Astrocyte of the spinal cord (primary cell): Measurements from ENCODE around the gene DAPP1.
"Not testable (repeated sequence)": the region's sequence is repeated elsewhere in the genome, so short reads cannot be mapped to it uniquely, and the experiment has no call there.

Experiments used
- DNase-seq: peaks from one replicate; pipeline ENCODE4 v3.0.0; 2011; ENCODE audit warnings: low read depth, low spot score
- H3K4me3 ChIP-seq: 2 replicates; pipeline ENCODE4 v1.5.1; 2011; ENCODE audit warnings: low read depth, mild to moderate bottlenecking, low read length, moderate library complexity
- CTCF ChIP-seq: IDR thresholded peaks from 2 replicates; pipeline ENCODE4 v1.5.1; 2012; ENCODE audit warnings: low read depth, mild to moderate bottlenecking, low read length, inconsistent platforms
- in situ Hi-C: cut with HindIII; loops from 2 replicates; pipeline ENCODE4 v1.10.0; 2017; ENCODE audit warnings: low sequenced_read_pairs

DAPP1 gene

GRCh38 chr4:99816545-99817308 lies at the start of gene DAPP1:
Gene DAPP1 (plus strand): TSS chr4:99816827. CDS start chr4:99816914, 87 bp downstream.
- in situ Hi-C loops = no loop called here
- no peak within 1 kb of the TSS for H3K4me3 ChIP-seq
- DNase-seq = no peak
- no peak for TF ChIP-seq CTCF

- H3K4me3 ChIP-seq, DNase-seq, in situ Hi-C loops: not testable (repeated sequence)
Measured at GRCh38 chr4:99770842-99771241, 45.8 kb upstream of the DAPP1 start.

GRCh38 chr4:99783940-99784339 lies 32.7 kb upstream of the DAPP1 start:
- H3K4me3 ChIP-seq = no peak overlapping the region

GRCh38 chr4:99784842-99785241 lies 31.8 kb upstream of the DAPP1 start:
- no peak for TF ChIP-seq CTCF
- H3K4me3 ChIP-seq = no peak overlapping the region
- DNase-seq = no peak
- in situ Hi-C loops = no loop called here

More at GRCh38 chr4:99783940-99784339, 32.7 kb upstream of the DAPP1 start:
- in situ Hi-C loops = no loop called here
- no peak for DNase-seq
- TF ChIP-seq CTCF = no peak

- no peak overlapping the region for H3K4me3 ChIP-seq
- no peak for TF ChIP-seq CTCF
- in situ Hi-C loops = no loop called here
- DNase-seq = peak; percentile 57
Measured at GRCh38 chr4:99790796-99791617, 25.6 kb upstream of the DAPP1 start.

- H3K4me3 ChIP-seq = no peak overlapping the region
- DNase-seq = no peak
- in situ Hi-C loops = no loop called here
- TF ChIP-seq CTCF = no peak
Measured at GRCh38 chr4:99800332-99801004, 16.2 kb upstream of the DAPP1 start.
